HepG2 (cell line): ENCODE measurements around the gene PALM3. TPM values are rescaled to one million over a fixed set of nuclear protein-coding genes. Genes with fewer than 3 reads are reported as not detected.

Experiments
- ATAC-seq: fragments of 200-7000 bp; cut with Tn5 transposase; 3 replicates; pipeline ENCODE4 v1.9.1; 2020; ENCODE audit warnings: mild to moderate bottlenecking, moderate library complexity
- BruUV-seq: library from RNA; stranded (reverse); fragments of 400-500 nt; replicated peaks from 2 replicates; lab custom pipeline; 2021; lab: Mats Ljungman, UMichigan
- CTCF ChIA-PET: fragments of 300-600 bp; formaldehyde crosslinking; extraction: SDS; loops from one replicate; lab custom pipeline; 2021; ENCODE audit warnings: low total read pairs, inconsistent platforms, low intra/inter-chr PET ratio; lab: Yijun Ruan, JAX
- POLR2A ChIA-PET: fragments of 350-600 bp; sonication (Branson Sonifier 250); formaldehyde crosslinking; loops from one replicate; lab custom pipeline; 2020; ENCODE audit warnings: antibody characterized with exemption, inconsistent platforms; lab: Yijun Ruan, JAX
- DNase-seq: peaks from one replicate; pipeline ENCODE4 v3.0.0-alpha.2; 2015; ENCODE audit warnings: low spot score
- FAIRE-seq: peaks from 3 replicates; lab custom pipeline; 2011; peaks lifted over from hg19 to GRCh38; lab: Jason Lieb, UNC
- H2AFZ ChIP-seq: one replicate; pipeline ENCODE4 v1.6.1; 2011; ENCODE audit warnings: low read length, inconsistent platforms
- H3K27ac ChIP-seq: fragments of 300-600 bp; 3 replicates; pipeline ENCODE4 v1.8.0; 2011; ENCODE audit warnings: mixed run types, mild to moderate bottlenecking, mixed read lengths, low read length, inconsistent platforms; ENCODE audit not compliant: insufficient read depth; ENCODE audit errors: extremely low read length
- H3K27me3 ChIP-seq, 2 experiments: fragments of 200-600 bp in 1 of 2; 2 replicates in 1 of 2; 3 replicates in 1 of 2; pipeline versions ENCODE4 v1.6.0 to v1.8.0; 2011; ENCODE audit warnings: low read length in 2 of 2, mild to moderate bottlenecking in 2 of 2, moderate library complexity in 2 of 2, inconsistent platforms in 1 of 2; ENCODE audit not compliant: insufficient read depth in 2 of 2, control insufficient read depth in 1 of 2
- H3K36me3 ChIP-seq, 2 experiments: fragments of 200-600 bp in 1 of 2; replicated peaks in 1 of 2; 2 replicates in 1 of 2; 3 replicates in 1 of 2; pipeline versions ENCODE4 v1.5.1 to v1.8.0; 2011; ENCODE audit warnings: low read length in 2 of 2, inconsistent platforms in 1 of 2; ENCODE audit not compliant: insufficient read depth in 2 of 2, control insufficient read depth in 1 of 2
- H3K4me1 ChIP-seq: 2 replicates; pipeline ENCODE4 v1.5.1; 2012; ENCODE audit warnings: low read length, inconsistent platforms; ENCODE audit not compliant: insufficient read depth
- H3K4me2 ChIP-seq: 2 replicates; pipeline ENCODE4 v1.6.0; 2011; ENCODE audit warnings: low read depth, low read length, inconsistent platforms
- H3K4me3 ChIP-seq, 3 experiments: fragments of 200-600 bp in 1 of 3; sonication (generic), shearing (Covaris generic) in 1 of 3; replicated peaks in 1 of 3; 2 replicates each; pipeline ENCODE4 v1.5.1; 2011 to 2016; ENCODE audit warnings: low read length in 3 of 3, inconsistent platforms in 2 of 3, low read depth in 2 of 3, mild to moderate bottlenecking in 2 of 3, control low read depth in 1 of 3, mixed read lengths in 1 of 3; ENCODE audit not compliant: insufficient read depth in 1 of 3
- H3K79me2 ChIP-seq: one replicate; pipeline ENCODE4 v1.6.1; 2011; ENCODE audit warnings: low read length, inconsistent platforms; ENCODE audit not compliant: insufficient read depth
- H3K9ac ChIP-seq: 2 replicates; pipeline ENCODE4 v1.6.0; 2011; ENCODE audit warnings: mild to moderate bottlenecking, low read depth, low read length, inconsistent platforms; ENCODE audit not compliant: insufficient read depth
- H3K9me3 ChIP-seq: 2 replicates; pipeline ENCODE4 v1.5.1; 2012; ENCODE audit warnings: mild to moderate bottlenecking, low read length
- H4K20me1 ChIP-seq: 2 replicates; pipeline ENCODE4 v1.6.0; 2011; ENCODE audit warnings: inconsistent platforms, mild to moderate bottlenecking, low read length, moderate library complexity; ENCODE audit not compliant: insufficient read depth
- CBFB ChIP-seq: sonication (generic); formaldehyde crosslinking; IDR thresholded peaks from 2 replicates; pipeline ENCODE4 v1.4.0; 2020; ENCODE audit warnings: missing genetic modification reagents
- CHD4 ChIP-seq: fragments of 200-600 bp; sonication (generic); IDR thresholded peaks from 2 replicates; pipeline ENCODE4 v1.7.0; 2017; ENCODE audit warnings: mild to moderate bottlenecking, low read length, borderline replicate concordance
- IKZF4 ChIP-seq: sonication (generic); formaldehyde crosslinking; IDR thresholded peaks from 2 replicates; pipeline ENCODE4 v1.5.1; 2020; ENCODE audit warnings: borderline replicate concordance, mild to moderate bottlenecking, low read depth, missing genetic modification reagents; ENCODE audit errors: not compliant biosample characterization
- KDM1A ChIP-seq: IDR thresholded peaks from 2 replicates; pipeline ENCODE4 v1.6.1; 2016; ENCODE audit warnings: missing compliant biosample characterization
- SATB2 ChIP-seq: sonication (generic); formaldehyde crosslinking; IDR thresholded peaks from 2 replicates; pipeline ENCODE4 v1.5.0; 2020; ENCODE audit warnings: missing genetic modification reagents
- SOX6 ChIP-seq, 2 experiments: fragments of 450-650 bp in 1 of 2; sonication (generic) in 1 of 2; formaldehyde crosslinking in 1 of 2; IDR thresholded peaks; 2 replicates each; pipeline versions ENCODE4 v1.4.0 to v1.6.1; 2017 to 2020; ENCODE audit warnings: antibody characterized with exemption in 1 of 2, mild to moderate bottlenecking in 1 of 2, missing genetic modification reagents in 1 of 2
- YEATS2 ChIP-seq: sonication (generic); formaldehyde crosslinking; IDR thresholded peaks from 2 replicates; pipeline ENCODE4 v1.4.0; 2020; ENCODE audit warnings: missing genetic modification reagents, borderline replicate concordance
- ZBTB42 ChIP-seq: sonication (generic); formaldehyde crosslinking; IDR thresholded peaks from 2 replicates; pipeline ENCODE4 v1.5.0; 2020; ENCODE audit warnings: mild to moderate bottlenecking, missing genetic modification reagents
- ZKSCAN5 ChIP-seq: sonication (generic); formaldehyde crosslinking; IDR thresholded peaks from 2 replicates; pipeline ENCODE4 v1.5.1; 2020; ENCODE audit warnings: mild to moderate bottlenecking, missing genetic modification reagents
- ZNF12 ChIP-seq: sonication (generic); formaldehyde crosslinking; IDR thresholded peaks from 2 replicates; pipeline ENCODE4 v1.5.0; 2020; ENCODE audit warnings: missing genetic modification reagents
- ZNF530 ChIP-seq: sonication (generic); formaldehyde crosslinking; IDR thresholded peaks from 2 replicates; pipeline ENCODE4 v1.5.0; 2020; ENCODE audit warnings: low read depth, mild to moderate bottlenecking, missing genetic modification reagents
- ZNF780A ChIP-seq: sonication (generic); formaldehyde crosslinking; IDR thresholded peaks from 2 replicates; pipeline ENCODE4 v1.8.0; 2022; ENCODE audit warnings: mild to moderate bottlenecking, missing genetic modification reagents, moderate library complexity
- WGBS: methylation state at CpG from one replicate; pipeline ENCODE4 v1.1.6; 2017; ENCODE audit warnings: low lambda C conversion rate; 5-methylcytosine and 5-hydroxymethylcytosine counted together
- in situ Hi-C: cut with HindIII; loops from 2 replicates; pipeline ENCODE4 v1.10.0; 2017; ENCODE audit warnings: low pct_unique_long_range_greater_than_20kb; ENCODE audit not compliant: extremely low pct_ligation_motif_present
- intact Hi-C: fragments of 100-400 bp; cut with micrococcal nuclease; formaldehyde crosslinking; loops from one replicate; pipeline ENCODE4 v1.10.0; 2022; ENCODE audit not compliant: unreplicated experiment
- polyA plus RNA-seq, 8 experiments: library from polyadenylated mRNA; depleted of rRNA in 3 of 8; stranded (reverse) in 7 of 8; unstranded in 1 of 8; fragments of >200 nt; fragmentation: Illumina TruSeq in 4 of 8; extraction: Trizol in 4 of 8; gene quantifications; 2 replicates each; pipeline versions ENCODE4 v1.2.1 to v1.2.3, GENCODE V29; 2011 to 2016; ENCODE audit warnings: low read depth in 4 of 8, missing spikeins in 1 of 8, mixed read lengths in 1 of 8; ENCODE audit not compliant: insufficient read depth in 1 of 8
- total RNA-seq, 5 experiments: library from RNA; depleted of rRNA; stranded (reverse); fragments of >200 nt; fragmentation: Illumina TruSeq; extraction: Trizol; gene quantifications; 2 replicates each; pipeline ENCODE4 v1.2.3, GENCODE V29; 2016; ENCODE audit warnings: low read depth in 1 of 5
- TF ChIP-seq, protein P1 (sequence below): sonication (generic); formaldehyde crosslinking; conservative IDR thresholded peaks from 2 replicates; pipeline ENCODE4 v1.4.0; 2020; ENCODE audit warnings: missing genetic modification reagents
- TF ChIP-seq, protein P2 (sequence below): sonication (generic); formaldehyde crosslinking; IDR thresholded peaks from 2 replicates; pipeline ENCODE4 v1.4.0; 2020; ENCODE audit warnings: missing genetic modification reagents
- TF ChIP-seq, protein P3 (sequence below): sonication (generic); formaldehyde crosslinking; conservative IDR thresholded peaks from 2 replicates; pipeline ENCODE4 v1.8.1; 2023; ENCODE audit warnings: missing genetic modification reagents

PALM3 gene
- total and polyA plus RNA-seq, 2 of the 13 experiments (the other 11 are each of a cell fraction or from before 2014, with no cell fraction given), result 0.79 to 2.4 TPM

DNA sequence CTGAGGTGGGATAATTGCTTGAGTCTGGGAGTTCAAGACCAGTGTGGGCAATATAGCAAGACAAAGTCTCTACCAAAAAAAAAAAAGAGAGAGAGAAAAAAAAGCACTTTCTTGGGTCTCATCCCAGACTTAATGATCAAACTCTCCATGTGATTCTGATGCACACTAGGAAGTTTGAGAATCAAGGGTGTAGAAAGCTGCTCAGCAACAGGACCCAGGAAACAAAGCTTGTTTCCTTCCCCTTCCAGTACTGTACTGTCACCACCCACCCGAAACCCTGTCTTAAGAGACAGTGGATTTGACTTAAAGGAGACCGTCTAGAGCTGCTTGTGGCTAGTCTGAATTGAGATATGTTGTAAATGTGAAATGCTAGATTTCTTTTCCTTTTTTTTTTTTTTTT lies 16.5 kb upstream of the PALM3 start:
- ChIA-PET POLR2A (interaction anchor here (1.1 to 1.4 kb wide), 2 partner anchors 19 to 58 kb away, joined by 3 read pairs; partner anchors contain the start of gene ASF1B), CTCF (no interaction called here)
- ATAC-seq, result no peak

More for the DNA sequence above, 16.5 kb upstream of the PALM3 start:
- Histone ChIP-seq H2AFZ (no peak overlapping the region), H3K27me3 (no peaks in the 10 kb centered on the region; a peak in 1 of 5 replicates), H3K9ac (no peak overlapping the region), H3K9me3 (no peaks in the 10 kb centered on the region), H3K4me1 (peaks cover 27% of the 10 kb centered on the region), H4K20me1 (no peaks in the 10 kb centered on the region), H3K4me2 (no peak overlapping the region), H3K36me3 (no peaks in the 10 kb centered on the region), H3K79me2 (peaks cover 8% of the 10 kb centered on the region), H3K27ac (no peak overlapping the region), H3K4me3 (no peak overlapping the region)
- no TSS peak for BruUV-seq
- 94% methylated on average over 2 of the region's 2 CpGs for WGBS
- DNase-seq, result no peak
- intact Hi-C loops, result no loop called here
- in situ Hi-C loops, result no loop called here
- FAIRE-seq, result no peak
- TF ChIP-seq ZNF530 (CRISPR knock-in tag) (no peak), ZKSCAN5 (CRISPR knock-in tag) (no peak), ZNF780A (CRISPR knock-in tag) (no peak), YEATS2 (no peak), ZNF12 (CRISPR knock-in tag) (no peak), IKZF4 (CRISPR knock-in tag) (no peak), SATB2 (no peak), ZBTB42 (no peak), CBFB (no peak), SOX6 (IDR thresholded peaks at IDR 0.05) (no peak), SOX6 (CRISPR knock-in tag; IDR thresholded peaks at IDR 0.05) (no peak), CHD4 (no peak), KDM1A (CRISPR knock-in tag) (no peak)
- TF ChIP-seq, protein P1, sequence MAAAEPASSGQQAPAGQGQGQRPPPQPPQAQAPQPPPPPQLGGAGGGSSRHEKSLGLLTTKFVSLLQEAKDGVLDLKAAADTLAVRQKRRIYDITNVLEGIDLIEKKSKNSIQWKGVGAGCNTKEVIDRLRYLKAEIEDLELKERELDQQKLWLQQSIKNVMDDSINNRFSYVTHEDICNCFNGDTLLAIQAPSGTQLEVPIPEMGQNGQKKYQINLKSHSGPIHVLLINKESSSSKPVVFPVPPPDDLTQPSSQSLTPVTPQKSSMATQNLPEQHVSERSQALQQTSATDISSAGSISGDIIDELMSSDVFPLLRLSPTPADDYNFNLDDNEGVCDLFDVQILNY (CRISPR knock-in tag), result no peak
- TF ChIP-seq, protein P2, sequence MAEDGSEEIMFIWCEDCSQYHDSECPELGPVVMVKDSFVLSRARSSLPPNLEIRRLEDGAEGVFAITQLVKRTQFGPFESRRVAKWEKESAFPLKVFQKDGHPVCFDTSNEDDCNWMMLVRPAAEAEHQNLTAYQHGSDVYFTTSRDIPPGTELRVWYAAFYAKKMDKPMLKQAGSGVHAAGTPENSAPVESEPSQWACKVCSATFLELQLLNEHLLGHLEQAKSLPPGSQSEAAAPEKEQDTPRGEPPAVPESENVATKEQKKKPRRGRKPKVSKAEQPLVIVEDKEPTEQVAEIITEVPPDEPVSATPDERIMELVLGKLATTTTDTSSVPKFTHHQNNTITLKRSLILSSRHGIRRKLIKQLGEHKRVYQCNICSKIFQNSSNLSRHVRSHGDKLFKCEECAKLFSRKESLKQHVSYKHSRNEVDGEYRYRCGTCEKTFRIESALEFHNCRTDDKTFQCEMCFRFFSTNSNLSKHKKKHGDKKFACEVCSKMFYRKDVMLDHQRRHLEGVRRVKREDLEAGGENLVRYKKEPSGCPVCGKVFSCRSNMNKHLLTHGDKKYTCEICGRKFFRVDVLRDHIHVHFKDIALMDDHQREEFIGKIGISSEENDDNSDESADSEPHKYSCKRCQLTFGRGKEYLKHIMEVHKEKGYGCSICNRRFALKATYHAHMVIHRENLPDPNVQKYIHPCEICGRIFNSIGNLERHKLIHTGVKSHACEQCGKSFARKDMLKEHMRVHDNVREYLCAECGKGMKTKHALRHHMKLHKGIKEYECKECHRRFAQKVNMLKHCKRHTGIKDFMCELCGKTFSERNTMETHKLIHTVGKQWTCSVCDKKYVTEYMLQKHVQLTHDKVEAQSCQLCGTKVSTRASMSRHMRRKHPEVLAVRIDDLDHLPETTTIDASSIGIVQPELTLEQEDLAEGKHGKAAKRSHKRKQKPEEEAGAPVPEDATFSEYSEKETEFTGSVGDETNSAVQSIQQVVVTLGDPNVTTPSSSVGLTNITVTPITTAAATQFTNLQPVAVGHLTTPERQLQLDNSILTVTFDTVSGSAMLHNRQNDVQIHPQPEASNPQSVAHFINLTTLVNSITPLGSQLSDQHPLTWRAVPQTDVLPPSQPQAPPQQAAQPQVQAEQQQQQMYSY (CRISPR knock-in tag), result no peak
- TF ChIP-seq, protein P3, sequence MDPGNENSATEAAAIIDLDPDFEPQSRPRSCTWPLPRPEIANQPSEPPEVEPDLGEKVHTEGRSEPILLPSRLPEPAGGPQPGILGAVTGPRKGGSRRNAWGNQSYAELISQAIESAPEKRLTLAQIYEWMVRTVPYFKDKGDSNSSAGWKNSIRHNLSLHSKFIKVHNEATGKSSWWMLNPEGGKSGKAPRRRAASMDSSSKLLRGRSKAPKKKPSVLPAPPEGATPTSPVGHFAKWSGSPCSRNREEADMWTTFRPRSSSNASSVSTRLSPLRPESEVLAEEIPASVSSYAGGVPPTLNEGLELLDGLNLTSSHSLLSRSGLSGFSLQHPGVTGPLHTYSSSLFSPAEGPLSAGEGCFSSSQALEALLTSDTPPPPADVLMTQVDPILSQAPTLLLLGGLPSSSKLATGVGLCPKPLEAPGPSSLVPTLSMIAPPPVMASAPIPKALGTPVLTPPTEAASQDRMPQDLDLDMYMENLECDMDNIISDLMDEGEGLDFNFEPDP (CRISPR knock-in tag), result no peak
